ENCODE data around the gene NENF. TPM values are rescaled to one million over a fixed set of nuclear protein-coding genes. Genes with fewer than 3 reads are reported as not detected.

The NENF gene
- total and polyA plus RNA-seq, 2 donors (not counting 1 experiment from before 2014, with no cell fraction given), result 33.3 to 58.1 TPM

- Histone ChIP-seq H3K27me3 (ENCODE audit: control insufficient read depth, insufficient read depth, low read length) (peaks cover 2% of the 10 kb centered on the region), H4K20me1 (ENCODE audit: control insufficient read depth, extremely low read depth, insufficient read depth, low read length) (no peaks in the 10 kb centered on the region), H3K36me3 (ENCODE audit: control insufficient read depth, insufficient read depth, low read length) (no peaks in the 10 kb centered on the region), H3K4me3 (replicated peaks in 1 of 4; ENCODE audit: control extremely low read depth in 1 of 4, insufficient read depth in 1 of 4, low read depth in 3 of 4, low read length in 4 of 4) (no peak overlapping the region), H3K9me3 (ENCODE audit: control insufficient read depth, insufficient read depth, low read depth, low read length) (no peaks in the 10 kb centered on the region), H3K4me2 (ENCODE audit: extremely low read depth, insufficient read depth, low read length) (no peak overlapping the region), H3K27ac (ENCODE audit: insufficient read depth, low read length) (no peak overlapping the region), H3K4me1 (ENCODE audit: control insufficient read depth, extremely low read depth, insufficient read depth, low read length) (peaks cover 2% of the 10 kb centered on the region), H3K79me2 (ENCODE audit: control insufficient read depth, insufficient read depth, low read length) (no peaks in the 10 kb centered on the region), H3K9ac (ENCODE audit: insufficient read depth, low read length) (no peak overlapping the region), H2AFZ (ENCODE audit: low read length) (no peak overlapping the region)
- TF ChIP-seq EZH2 (IDR thresholded peaks at IDR 0.05; ENCODE audit: low read length, missing control alignments), result no peak
- TF ChIP-seq CTCF (conservative IDR thresholded peaks at IDR 0.05 in 1 of 2, IDR thresholded peaks at IDR 0.05 in 1 of 2; ENCODE audit: low read depth in 1 of 2, low read length in 2 of 2), result no peak
- DNase-seq (ENCODE audit: low read depth in 2 of 2), result peak in 1 of 2 donors; percentile 66
These were observed 49.4 kb downstream of the NENF start for GRCh38 chr1:212482006-212482636.

GRCh38 chr1:212482637-212483441 lies 50.1 kb downstream of the NENF start:
- H3K9ac ChIP-seq (ENCODE audit: insufficient read depth, low read length), result no peak overlapping the region
- no peak overlapping the region for H3K4me2 ChIP-seq (ENCODE audit: extremely low read depth, insufficient read depth, low read length)

More at GRCh38 chr1:212482637-212483441, 50.1 kb downstream of the NENF start:
- Histone ChIP-seq H3K36me3 (ENCODE audit: control insufficient read depth, insufficient read depth, low read length) (no peaks in the 10 kb centered on the region), H3K79me2 (ENCODE audit: control insufficient read depth, insufficient read depth, low read length) (no peaks in the 10 kb centered on the region), H3K4me1 (ENCODE audit: control insufficient read depth, extremely low read depth, insufficient read depth, low read length) (peaks cover 2% of the 10 kb centered on the region), H3K27me3 (ENCODE audit: control insufficient read depth, insufficient read depth, low read length) (peaks cover 2% of the 10 kb centered on the region), H3K9me3 (ENCODE audit: control insufficient read depth, insufficient read depth, low read depth, low read length) (no peaks in the 10 kb centered on the region), H4K20me1 (ENCODE audit: control insufficient read depth, extremely low read depth, insufficient read depth, low read length) (no peaks in the 10 kb centered on the region), H2AFZ (ENCODE audit: low read length) (no peak overlapping the region), H3K27ac (ENCODE audit: insufficient read depth, low read length) (no peak overlapping the region), H3K4me3 (replicated peaks in 1 of 4; ENCODE audit: control extremely low read depth in 1 of 4, insufficient read depth in 1 of 4, low read depth in 3 of 4, low read length in 4 of 4) (no peak overlapping the region)
- TF ChIP-seq CTCF (conservative IDR thresholded peaks at IDR 0.05 in 1 of 2, IDR thresholded peaks at IDR 0.05 in 1 of 2; ENCODE audit: low read depth in 1 of 2, low read length in 2 of 2), result no peak
- no peak for TF ChIP-seq EZH2 (IDR thresholded peaks at IDR 0.05; ENCODE audit: low read length, missing control alignments)
- DNase-seq (ENCODE audit: low read depth in 2 of 2), result peak; percentile 53 to 86
